Nephron (organoid): ENCODE data around the gene MYL9.

Experiments used
- H3K27ac Mint-ChIP-seq, 3 experiments: 2 replicates each; pipeline ENCODE4 v1.8.0; 2020; ENCODE audit warnings: mixed read lengths in 3 of 3, mild to moderate bottlenecking in 2 of 3, moderate library complexity in 1 of 3
- H3K27me3 Mint-ChIP-seq: 2 replicates; pipeline ENCODE4 v1.8.0; 2021; ENCODE audit warnings: low read depth, mild to moderate bottlenecking, moderate library complexity, mixed read lengths
- H3K36me3 Mint-ChIP-seq: 2 replicates; pipeline ENCODE4 v1.8.0; 2020; ENCODE audit warnings: low read depth, mixed read lengths
- H3K4me1 Mint-ChIP-seq: 2 replicates; pipeline ENCODE4 v1.8.0; 2020; ENCODE audit warnings: mixed read lengths
- H3K4me3 Mint-ChIP-seq, 3 experiments: 2 replicates each; pipeline ENCODE4 v1.8.0; 2020; ENCODE audit warnings: mild to moderate bottlenecking in 3 of 3, mixed read lengths in 3 of 3, moderate library complexity in 2 of 3
- H3K9me3 Mint-ChIP-seq: 2 replicates; pipeline ENCODE4 v1.8.0; 2020; ENCODE audit warnings: mixed read lengths
- TF ChIP-seq, protein P1 (sequence below), 3 experiments: fragments of 200-600 bp; sonication (generic); IDR thresholded peaks; one replicate each; pipeline ENCODE4 v1.5.0; 2021; ENCODE audit warnings: antibody characterized with exemption in 3 of 3; ENCODE audit not compliant: unreplicated experiment in 3 of 3

Gene MYL9

GRCh38 chr20:36541768-36542488, 609 bp downstream of the MYL9 start:
- H3K4me1 Mint-ChIP-seq: peaks cover 41% of the 10 kb centered on the region
- H3K27me3 Mint-ChIP-seq: peaks cover 3% of the 10 kb centered on the region
- peak overlapping the region; percentile 79 to 90 (median 87) for H3K4me3 Mint-ChIP-seq
- H3K27ac Mint-ChIP-seq: peak overlapping the region; percentile 81 to 92 (median 90)
- no peaks in the 10 kb centered on the region for H3K9me3 Mint-ChIP-seq
- H3K36me3 Mint-ChIP-seq: peaks cover 5% of the 10 kb centered on the region
- TF ChIP-seq, protein P1, sequence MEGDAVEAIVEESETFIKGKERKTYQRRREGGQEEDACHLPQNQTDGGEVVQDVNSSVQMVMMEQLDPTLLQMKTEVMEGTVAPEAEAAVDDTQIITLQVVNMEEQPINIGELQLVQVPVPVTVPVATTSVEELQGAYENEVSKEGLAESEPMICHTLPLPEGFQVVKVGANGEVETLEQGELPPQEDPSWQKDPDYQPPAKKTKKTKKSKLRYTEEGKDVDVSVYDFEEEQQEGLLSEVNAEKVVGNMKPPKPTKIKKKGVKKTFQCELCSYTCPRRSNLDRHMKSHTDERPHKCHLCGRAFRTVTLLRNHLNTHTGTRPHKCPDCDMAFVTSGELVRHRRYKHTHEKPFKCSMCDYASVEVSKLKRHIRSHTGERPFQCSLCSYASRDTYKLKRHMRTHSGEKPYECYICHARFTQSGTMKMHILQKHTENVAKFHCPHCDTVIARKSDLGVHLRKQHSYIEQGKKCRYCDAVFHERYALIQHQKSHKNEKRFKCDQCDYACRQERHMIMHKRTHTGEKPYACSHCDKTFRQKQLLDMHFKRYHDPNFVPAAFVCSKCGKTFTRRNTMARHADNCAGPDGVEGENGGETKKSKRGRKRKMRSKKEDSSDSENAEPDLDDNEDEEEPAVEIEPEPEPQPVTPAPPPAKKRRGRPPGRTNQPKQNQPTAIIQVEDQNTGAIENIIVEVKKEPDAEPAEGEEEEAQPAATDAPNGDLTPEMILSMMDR (IDR thresholded peaks at IDR 0.05; ENCODE audit: unreplicated experiment in 3 of 3): peak; percentile 51 to 63 (median 54)

DNA sequence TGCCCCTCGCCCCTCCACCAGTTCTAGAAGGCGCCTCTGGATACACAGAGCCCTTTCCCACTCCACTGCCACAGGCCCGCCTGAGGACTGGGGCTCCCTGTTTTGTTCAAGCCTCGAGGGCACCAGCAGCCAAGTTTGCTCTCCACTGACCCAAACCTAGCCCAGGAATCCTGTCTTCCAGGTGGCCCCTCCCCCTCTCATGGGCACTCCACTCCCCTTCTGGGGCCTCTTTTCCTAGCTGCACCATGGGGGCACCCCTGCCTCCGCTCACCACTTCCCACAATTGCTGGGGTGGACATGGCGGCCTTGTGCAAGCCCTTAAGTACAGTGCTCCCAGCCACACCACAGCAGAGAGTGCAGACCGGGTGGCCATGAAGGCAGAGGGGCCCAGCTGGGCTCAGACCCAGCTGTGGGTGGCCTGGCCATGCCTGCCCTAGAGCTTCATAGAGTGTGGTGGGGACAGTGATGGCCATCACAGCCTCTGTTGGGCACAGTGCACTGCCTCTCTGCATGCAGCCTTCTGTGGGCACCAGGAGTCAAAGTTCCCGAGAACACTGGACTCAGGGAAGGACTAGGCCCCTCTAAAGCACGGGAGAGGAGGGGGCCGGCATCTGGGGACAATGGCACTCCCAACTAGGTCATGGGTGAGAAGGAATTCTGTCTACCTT, 1.3 kb downstream of the MYL9 start:
- peak overlapping the region; percentile 88 to 92 (median 90) for H3K27ac Mint-ChIP-seq
- H3K27me3 Mint-ChIP-seq: peaks cover under 1% of the 10 kb centered on the region
- TF ChIP-seq, protein P1 (IDR thresholded peaks at IDR 0.05; ENCODE audit: unreplicated experiment in 3 of 3): no peak
- peak overlapping the region; percentile 79 to 90 (median 87) for H3K4me3 Mint-ChIP-seq
- H3K4me1 Mint-ChIP-seq: peaks cover 41% of the 10 kb centered on the region
- H3K36me3 Mint-ChIP-seq: peaks cover 5% of the 10 kb centered on the region
- H3K9me3 Mint-ChIP-seq: no peaks in the 10 kb centered on the region

- Mint-ChIP-seq H3K27me3 (no peaks in the 10 kb centered on the region), H3K27ac (peak overlapping the region; percentile 88 to 92 (median 90)), H3K9me3 (no peaks in the 10 kb centered on the region), H3K36me3 (peaks cover 9% of the 10 kb centered on the region), H3K4me3 (peak overlapping the region; percentile 79 to 90 (median 87)), H3K4me1 (peaks cover 37% of the 10 kb centered on the region)
- TF ChIP-seq, protein P1 (IDR thresholded peaks at IDR 0.05; ENCODE audit: unreplicated experiment in 3 of 3): no peak
These were observed 2.1 kb downstream of the MYL9 start for GRCh38 chr20:36543184-36544133.

DNA sequence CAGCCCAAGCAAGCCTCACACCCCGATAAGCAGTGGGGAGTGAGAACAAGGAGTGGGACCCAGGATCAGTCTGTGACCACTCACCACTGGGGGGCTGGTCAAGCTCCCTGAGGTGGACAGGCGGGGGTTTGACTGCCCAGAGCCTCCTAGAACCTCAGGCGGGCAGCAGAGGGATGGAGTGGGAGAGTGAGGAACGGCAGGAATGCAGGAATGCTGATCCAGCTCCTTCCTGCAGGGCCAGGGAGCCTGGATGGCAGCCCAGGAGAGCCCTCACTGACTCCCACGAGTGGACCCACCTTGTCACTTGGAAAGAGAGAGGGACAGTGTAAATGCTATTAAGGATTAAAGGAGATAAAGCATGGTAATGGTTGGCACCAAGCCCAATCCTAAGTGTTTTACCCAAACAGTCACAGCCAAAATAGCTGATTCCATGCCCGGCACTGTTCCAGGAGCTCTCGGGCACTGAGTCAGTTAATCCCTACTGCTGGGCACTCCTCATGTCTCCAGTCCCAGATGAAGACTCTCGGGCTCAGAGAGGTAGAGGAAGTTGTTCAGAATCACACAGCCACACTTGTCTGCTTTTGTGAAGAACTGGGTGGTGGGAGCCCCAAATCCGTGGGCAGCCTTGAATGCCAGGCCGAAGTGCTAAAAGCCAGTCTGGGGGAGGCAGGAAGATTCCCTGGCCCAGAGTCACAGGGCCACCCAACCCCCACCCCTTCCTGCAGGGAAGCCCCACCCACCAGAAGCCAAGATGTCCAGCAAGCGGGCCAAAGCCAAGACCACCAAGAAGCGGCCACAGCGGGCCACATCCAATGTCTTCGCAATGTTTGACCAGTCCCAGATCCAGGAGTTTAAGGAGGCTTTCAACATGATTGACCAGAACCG, 3.1 kb downstream of the MYL9 start:
- Mint-ChIP-seq H3K9me3 (no peaks in the 10 kb centered on the region), H3K4me1 (peaks cover 32% of the 10 kb centered on the region), H3K27me3 (no peaks in the 10 kb centered on the region), H3K27ac (peak overlapping the region; percentile 88 to 92 (median 90)), H3K4me3 (peak overlapping the region; percentile 58 to 90 (median 87)), H3K36me3 (peaks cover 9% of the 10 kb centered on the region)
- TF ChIP-seq, protein P1 (IDR thresholded peaks at IDR 0.05; ENCODE audit: unreplicated experiment in 3 of 3): no peak

- no peaks in the 10 kb centered on the region for H3K27me3 Mint-ChIP-seq
- H3K27ac Mint-ChIP-seq: peak overlapping the region in 2 of 3 experiments; percentile 46 to 57
- H3K36me3 Mint-ChIP-seq: peaks cover 9% of the 10 kb centered on the region
- H3K9me3 Mint-ChIP-seq: no peaks in the 10 kb centered on the region
- TF ChIP-seq, protein P1 (IDR thresholded peaks at IDR 0.05; ENCODE audit: unreplicated experiment in 3 of 3): no peak
- no peak overlapping the region for H3K4me3 Mint-ChIP-seq
- peaks cover 19% of the 10 kb centered on the region for H3K4me1 Mint-ChIP-seq
These were observed 4.9 kb downstream of the MYL9 start for GRCh38 chr20:36546111-36546736.
